SK-N-SH (cell line): Measurements from ENCODE around the gene ASTN2. TPM values are rescaled to one million over a fixed set of nuclear protein-coding genes. Genes with fewer than 3 reads are reported as not detected.

Experiments
- CTCF ChIA-PET: fragments of 300-600, 350-600 bp; formaldehyde crosslinking; extraction: SDS; loops from one replicate; lab custom pipeline; 2021; lab: Yijun Ruan, JAX
- POLR2A ChIA-PET: fragments of 350-600 bp; sonication (Branson Sonifier 250); formaldehyde crosslinking; extraction: SDS; loops from one replicate; lab custom pipeline; 2020; ENCODE audit warnings: antibody characterized with exemption, inconsistent platforms; lab: Yijun Ruan, JAX
- DNase-seq: peaks from one replicate; pipeline ENCODE4 v3.0.0; 2012
- H2AFZ ChIP-seq: fragments of 200-600 bp; sonication (generic); 2 replicates; pipeline ENCODE4 v1.8.1; 2016; ENCODE audit warnings: antibody characterized with exemption, mild to moderate bottlenecking, low read depth
- H3F3A ChIP-seq: fragments of 200-600 bp; sonication (generic); replicated peaks from 2 replicates; pipeline ENCODE3; 2016; ENCODE audit warnings: antibody characterized with exemption, mild to moderate bottlenecking; ENCODE audit not compliant: insufficient read depth
- H3K27ac ChIP-seq, 2 experiments: fragments of 200-500 bp in 1 of 2; fragments of 200-600 bp in 1 of 2; sonication (Bioruptor generic) in 1 of 2; sonication (generic), shearing (Covaris generic) in 1 of 2; 2 replicates each; pipeline versions ENCODE4 v1.5.1 to v1.6.1; 2014 to 2016; ENCODE audit warnings: low read depth in 2 of 2, inconsistent platforms in 1 of 2, low read length in 1 of 2, mild to moderate bottlenecking in 1 of 2, mixed read lengths in 1 of 2
- H3K27me3 ChIP-seq: fragments of 200-600 bp; sonication (generic), shearing (Covaris generic); 2 replicates; pipeline ENCODE4 v1.6.1; 2016; ENCODE audit warnings: mixed run types; ENCODE audit not compliant: insufficient read depth
- H3K36me3 ChIP-seq, 2 experiments: fragments of 200-500 bp in 1 of 2; fragments of 200-600 bp in 1 of 2; sonication (Bioruptor generic) in 1 of 2; sonication (generic) in 1 of 2; replicated peaks in 1 of 2; 2 replicates each; pipeline versions ENCODE3 to v1.5.1; 2014 to 2016; ENCODE audit warnings: low read length in 1 of 2, mild to moderate bottlenecking in 1 of 2; ENCODE audit not compliant: insufficient read depth in 2 of 2, control insufficient read depth in 1 of 2
- H3K4me1 ChIP-seq, 2 experiments: fragments of 200-500 bp in 1 of 2; fragments of 200-600 bp in 1 of 2; sonication (Bioruptor generic) in 1 of 2; sonication (generic), shearing (Covaris generic) in 1 of 2; 2 replicates each; pipeline versions ENCODE4 v1.5.1 to v1.6.1; 2014 to 2016; ENCODE audit warnings: low read depth in 1 of 2, low read length in 1 of 2, mixed run types in 1 of 2; ENCODE audit not compliant: insufficient read depth in 2 of 2, control insufficient read depth in 1 of 2
- H3K4me2 ChIP-seq: fragments of 200-600 bp; sonication (generic), shearing (Covaris generic); 2 replicates; pipeline ENCODE4 v1.6.1; 2017; ENCODE audit warnings: mixed run types
- H3K4me3 ChIP-seq, 2 experiments: fragments of 200-500 bp in 1 of 2; fragments of 200-600 bp in 1 of 2; sonication (Bioruptor generic) in 1 of 2; sonication (generic), shearing (Covaris generic) in 1 of 2; 2 replicates each; pipeline versions ENCODE4 v1.5.1 to v1.8.1; 2014 to 2016; ENCODE audit warnings: low read depth in 2 of 2, inconsistent platforms in 1 of 2, low read length in 1 of 2, mild to moderate bottlenecking in 1 of 2, mixed read lengths in 1 of 2, moderate library complexity in 1 of 2
- H3K79me2 ChIP-seq: fragments of 200-600 bp; sonication (generic); 2 replicates; pipeline ENCODE4 v1.8.1; 2017; ENCODE audit warnings: mild to moderate bottlenecking; ENCODE audit not compliant: insufficient read depth
- H3K9ac ChIP-seq: fragments of 200-600 bp; sonication (generic); 2 replicates; pipeline ENCODE4 v1.6.1; 2017; ENCODE audit warnings: mixed run types
- H3K9me2 ChIP-seq: fragments of 200-600 bp; sonication (generic); 2 replicates; pipeline ENCODE4 v1.6.1; 2017; ENCODE audit warnings: mixed run types
- H3K9me3 ChIP-seq: fragments of 200-600 bp; sonication (generic); 2 replicates; pipeline ENCODE4 v1.6.1; 2017; ENCODE audit warnings: mixed run types, mild to moderate bottlenecking, moderate library complexity
- H4K20me1 ChIP-seq: fragments of 200-600 bp; sonication (generic); 2 replicates; pipeline ENCODE4 v1.6.1; 2017; ENCODE audit warnings: mild to moderate bottlenecking, mixed run types; ENCODE audit not compliant: insufficient read depth
- EP300 ChIP-seq, 2 experiments: IDR thresholded peaks; 2 replicates each; pipeline versions ENCODE4 v1.4.0 to v1.6.1; 2012; ENCODE audit warnings: borderline replicate concordance in 1 of 2, low read depth in 1 of 2, low read length in 1 of 2
- FOSL2 ChIP-seq: IDR thresholded peaks from 2 replicates; pipeline ENCODE4 v1.4.0; 2012; ENCODE audit warnings: low read depth, mild to moderate bottlenecking, moderate library complexity, borderline replicate concordance
- FOXM1 ChIP-seq: IDR thresholded peaks from 2 replicates; pipeline ENCODE4 v1.4.0; 2012; ENCODE audit warnings: low read depth, mild to moderate bottlenecking
- JUND ChIP-seq: IDR thresholded peaks from 2 replicates; pipeline ENCODE4 v1.4.0; 2012
- MXI1 ChIP-seq: IDR thresholded peaks from 2 replicates; pipeline ENCODE4 v1.6.1; 2012; ENCODE audit warnings: mild to moderate bottlenecking, low read depth, low read length, improper control_type of control experiment
- NRF1 ChIP-seq: IDR thresholded peaks from 2 replicates; pipeline ENCODE4 v1.6.1; 2012; ENCODE audit warnings: low read depth, mild to moderate bottlenecking, low read length
- PBX3 ChIP-seq: IDR thresholded peaks from 2 replicates; pipeline ENCODE4; 2012
- POLR2AphosphoS5 ChIP-seq: IDR thresholded peaks from 2 replicates; pipeline ENCODE4 v1.6.1; 2012; ENCODE audit warnings: low read depth, low read length
- SIN3A ChIP-seq: IDR thresholded peaks from 2 replicates; pipeline ENCODE4 v1.6.1; 2012; ENCODE audit warnings: low read depth, mild to moderate bottlenecking, low read length, moderate library complexity, borderline replicate concordance
- YY1 ChIP-seq: IDR thresholded peaks from 2 replicates; pipeline ENCODE4 v1.4.0; 2012; ENCODE audit warnings: low read depth, mild to moderate bottlenecking
- WGBS: methylation state at CpG from one replicate; pipeline ENCODE4 v1.1.6; 2017; ENCODE audit warnings: low lambda C conversion rate; 5-methylcytosine and 5-hydroxymethylcytosine counted together
- polyA plus RNA-seq, 3 experiments: library from polyadenylated mRNA; depleted of rRNA; stranded (reverse); fragments of >200 nt; gene quantifications; 2 replicates each; pipeline ENCODE4 v1.2.3, GENCODE V29; 2012
- TF ChIP-seq, protein P1 (sequence below): fragments of 150-350 bp; IDR thresholded peaks from 2 replicates; pipeline ENCODE4 v1.6.1; 2016; ENCODE audit warnings: mild to moderate bottlenecking, low read depth, low read length

Gene ASTN2
- polyA plus RNA-seq, 1 of the 3 experiments (the other 2 are of a cell fraction), result 6.6 TPM

DNA sequence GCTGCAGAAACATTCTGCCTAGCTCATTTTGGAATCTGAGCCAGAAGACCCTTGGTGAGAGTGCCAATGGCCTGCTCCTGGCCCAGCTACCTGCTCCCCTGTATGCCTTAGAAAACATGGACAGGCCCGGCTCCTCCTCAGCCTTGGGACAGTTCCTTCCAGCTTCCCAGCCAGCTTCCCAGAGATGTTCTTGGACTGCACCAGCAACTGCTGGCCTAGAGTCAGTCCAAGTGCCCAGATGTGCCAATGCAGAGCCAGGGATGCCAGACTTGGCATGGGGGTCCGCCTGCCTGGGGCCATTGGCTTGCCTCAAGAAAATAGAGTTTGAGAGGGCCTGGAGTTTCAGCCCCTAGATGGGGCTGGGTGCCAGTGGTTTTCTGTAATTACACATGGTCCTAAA, 870.0 kb downstream of the ASTN2 start (continued):
- TF ChIP-seq FOSL2 (no peak), POLR2AphosphoS5 (no peak), MXI1 (no peak), FOXM1 (no peak), SIN3A (no peak), YY1 (no peak), JUND (no peak)
- TF ChIP-seq, protein P1, sequence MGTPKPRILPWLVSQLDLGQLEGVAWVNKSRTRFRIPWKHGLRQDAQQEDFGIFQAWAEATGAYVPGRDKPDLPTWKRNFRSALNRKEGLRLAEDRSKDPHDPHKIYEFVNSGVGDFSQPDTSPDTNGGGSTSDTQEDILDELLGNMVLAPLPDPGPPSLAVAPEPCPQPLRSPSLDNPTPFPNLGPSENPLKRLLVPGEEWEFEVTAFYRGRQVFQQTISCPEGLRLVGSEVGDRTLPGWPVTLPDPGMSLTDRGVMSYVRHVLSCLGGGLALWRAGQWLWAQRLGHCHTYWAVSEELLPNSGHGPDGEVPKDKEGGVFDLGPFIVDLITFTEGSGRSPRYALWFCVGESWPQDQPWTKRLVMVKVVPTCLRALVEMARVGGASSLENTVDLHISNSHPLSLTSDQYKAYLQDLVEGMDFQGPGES, result no peak

- H4K20me1 ChIP-seq, result no peaks in the 10 kb centered on the region
- no peaks in the 10 kb centered on the region for H3K9me3 ChIP-seq
- H3K79me2 ChIP-seq, result no peaks in the 10 kb centered on the region
- no peak for DNase-seq
- 92% methylated on average over 8 of the region's 8 CpGs for WGBS
- H3K27me3 ChIP-seq, result no peaks in the 10 kb centered on the region
- H3K9ac ChIP-seq, result no peak overlapping the region
- ChIA-PET POLR2A (no interaction called here), CTCF (interaction anchor here (1.2 kb wide), 1 partner anchor 28 kb away, joined by 3 read pairs; no protein-coding TSS in a partner anchor)
- H3F3A ChIP-seq, result peaks cover 2% of the 10 kb centered on the region
- H3K9me2 ChIP-seq, result no peaks in the 10 kb centered on the region
- H3K27ac ChIP-seq, result no peak overlapping the region
- H3K36me3 ChIP-seq, result peaks cover 0 to 2% of the 10 kb centered on the region in 2 experiments
- H2AFZ ChIP-seq, result no peak overlapping the region
- peaks cover 0 to under 1% of the 10 kb centered on the region in 2 experiments; a peak in 2 of 4 replicates for H3K4me1 ChIP-seq
- no peak overlapping the region for H3K4me3 ChIP-seq
- TF ChIP-seq JUND, result peak; percentile 40; the same call in 1 of the 2 replicates
- TF ChIP-seq FOSL2, result peak; percentile 55; the same call in 1 of the 2 replicates
- TF ChIP-seq EP300 (IDR thresholded peaks at IDR 0.05; ENCODE audit: borderline replicate concordance in 1 of 2, low read depth in 1 of 2, low read length in 1 of 2), result 0 out of 4 replicates have a peak, but pooled peaks of 1 of the 2 experiments have one; percentile 19
- peak; percentile 33 for TF ChIP-seq PBX3
- TF ChIP-seq YY1, result no peak
- TF ChIP-seq NRF1, result no peak
- TF ChIP-seq, protein P1, result no peak
- no peak overlapping the region for H3K4me2 ChIP-seq
These were observed 871.0 kb downstream of the ASTN2 start for GRCh38 chr9:116543731-116544400.
